B cell (primary cell): ENCODE data around the gene PLPPR1.

Source experiments
- CTCF ChIP-seq: fragments of 200-600 bp; IDR thresholded peaks from one replicate; pipeline ENCODE4 v1.8.0; 2022; ENCODE audit warnings: antibody characterized with exemption, mild to moderate bottlenecking
- EZH2 ChIP-seq: IDR thresholded peaks from 2 replicates; pipeline ENCODE4 v1.6.1; 2012; ENCODE audit warnings: borderline replicate concordance, low read depth, mild to moderate bottlenecking, moderate library complexity, low read length; ENCODE audit not compliant: insufficient read depth, poor library complexity, severe bottlenecking

GRCh38 chr9:101220341-101220740, 191.8 kb downstream of the PLPPR1 start:
- TF ChIP-seq CTCF (no peak), EZH2 (no peak)
